K562 (cell line): ENCODE measurements around the gene COX20. TPM values are rescaled to one million over a fixed set of nuclear protein-coding genes. Genes with fewer than 3 reads are reported as not detected.
A peak's percentile ranks its signal among the peaks of the same experiment; 100 is the strongest.

Experiments used
- ATF1 ChIP-seq, 2 experiments: fragments of 450-650 bp in 1 of 2; IDR thresholded peaks; 2 replicates each; pipeline ENCODE4 v1.6.1; 2016; ENCODE audit warnings: missing compliant biosample characterization in 1 of 2, missing genetic modification characterization in 1 of 2
- ATF4 ChIP-seq: fragments of 450-650 bp; formaldehyde crosslinking; IDR thresholded peaks from 2 replicates; pipeline ENCODE4 v1.4.0; 2022; ENCODE audit warnings: mild to moderate bottlenecking, moderate library complexity
- BACH1 ChIP-seq: fragments of 200-800 bp; sonication (Bioruptor generic); IDR thresholded peaks from 2 replicates; pipeline ENCODE4 v1.6.1; 2016; ENCODE audit warnings: missing genetic modification characterization, missing compliant biosample characterization
- HIVEP1 ChIP-seq: fragments of 250-450 bp; sonication (Bioruptor Pico); IDR thresholded peaks from 2 replicates; pipeline ENCODE4 v1.4.0; 2020; ENCODE audit warnings: mild to moderate bottlenecking
- KAT2B ChIP-seq: IDR thresholded peaks from one replicate; pipeline ENCODE4 v1.6.1; 2012; ENCODE audit warnings: low read depth, mild to moderate bottlenecking, control low read depth, inconsistent platforms, low read length, moderate library complexity
- NFRKB ChIP-seq: fragments of 450-650 bp; IDR thresholded peaks from 2 replicates; pipeline ENCODE4 v1.6.1; 2016; ENCODE audit warnings: low read depth
- NKRF ChIP-seq: fragments of 450-650 bp; IDR thresholded peaks from 2 replicates; pipeline ENCODE4 v1.6.1; 2016; ENCODE audit warnings: borderline replicate concordance
- POLR2A ChIP-seq: fragments of 450-650 bp; conservative IDR thresholded peaks from 2 replicates; pipeline ENCODE4 v1.6.1; 2016
- PTBP1 ChIP-seq: fragments of 200-400 bp; formaldehyde crosslinking; IDR thresholded peaks from 2 replicates; pipeline ENCODE4 v1.6.1; 2017; ENCODE audit warnings: low read depth, low read length
- TFAP4 ChIP-seq: sonication (generic); formaldehyde crosslinking; IDR thresholded peaks from 2 replicates; pipeline ENCODE4 v1.8.0; 2022; ENCODE audit warnings: missing genetic modification reagents, mild to moderate bottlenecking, moderate library complexity, borderline replicate concordance
- TOE1 ChIP-seq, 2 experiments: fragments of 450-650 bp in 1 of 2; sonication (generic) in 1 of 2; formaldehyde crosslinking in 1 of 2; IDR thresholded peaks; 2 replicates each; pipeline versions ENCODE4 v1.7.1 to v1.8.0; 2016 to 2022; ENCODE audit warnings: borderline replicate concordance in 2 of 2, mild to moderate bottlenecking in 2 of 2, antibody characterized with exemption in 1 of 2, inconsistent platforms in 1 of 2, low read depth in 1 of 2, missing genetic modification reagents in 1 of 2, moderate library complexity in 1 of 2
- ZBTB9 ChIP-seq: fragments of 450-650 bp; formaldehyde crosslinking; IDR thresholded peaks from 2 replicates; pipeline ENCODE4 v1.4.0; 2020; ENCODE audit warnings: mild to moderate bottlenecking, moderate library complexity
- ZFP1 ChIP-seq: fragments of 450-650 bp; formaldehyde crosslinking; IDR thresholded peaks from 2 replicates; pipeline ENCODE4 v1.4.0; 2020; ENCODE audit warnings: mild to moderate bottlenecking, mixed read lengths
- ZNF174 ChIP-seq: fragments of 250-450 bp; sonication (Bioruptor Pico); IDR thresholded peaks from 2 replicates; pipeline ENCODE4 v1.4.0; 2020; ENCODE audit warnings: mild to moderate bottlenecking
- ZNF431 ChIP-seq: sonication (generic); formaldehyde crosslinking; IDR thresholded peaks from 2 replicates; pipeline ENCODE4 v1.8.0; 2022; ENCODE audit warnings: mild to moderate bottlenecking, missing genetic modification reagents
- ZNF444 ChIP-seq: fragments of 250-450 bp; sonication (Bioruptor Pico); IDR thresholded peaks from 2 replicates; pipeline ENCODE4 v1.4.0; 2020; ENCODE audit warnings: mild to moderate bottlenecking, moderate library complexity
- polyA plus RNA-seq, 8 experiments: library from polyadenylated mRNA; depleted of rRNA in 4 of 8; stranded (reverse) in 5 of 8; unstranded in 3 of 8; fragments of >200 nt; fragmentation: Nextera tagmentation in 2 of 8; fragmentation: Illumina TruSeq in 1 of 8; extraction: Ambion mirVana in 2 of 8; extraction: Trizol in 1 of 8; gene quantifications; 2 replicates each; pipeline versions ENCODE4 v1.2.1 to v1.2.3, GENCODE V29; 2011 to 2014; ENCODE audit warnings: inconsistent platforms in 1 of 8, missing spikeins in 1 of 8
- total RNA-seq, 7 experiments: library from RNA; depleted of rRNA in 6 of 7; stranded (reverse); fragments of >200 nt in 6 of 7; fragmentation: Illumina TruSeq in 2 of 7; extraction: Trizol in 2 of 7; gene quantifications; 2 replicates each; pipeline versions ENCODE4 v1.2.1 to v1.2.3, GENCODE V29; 2011 to 2021; ENCODE audit warnings: low replicate concordance in 1 of 7
- TF ChIP-seq, protein P1 (sequence below), 2 experiments: fragments of 150-350 bp in 1 of 2; IDR thresholded peaks; 2 replicates each; pipeline ENCODE4 v1.6.1; 2012 to 2016; ENCODE audit warnings: low read depth in 2 of 2, low read length in 2 of 2, mild to moderate bottlenecking in 1 of 2, moderate library complexity in 1 of 2

COX20 gene
- total and polyA plus RNA-seq, 9 of the 15 experiments (the other 6 are each of a cell fraction or from before 2014, with no cell fraction given), result 41.5 to 192 (median 84.3) TPM

DNA sequence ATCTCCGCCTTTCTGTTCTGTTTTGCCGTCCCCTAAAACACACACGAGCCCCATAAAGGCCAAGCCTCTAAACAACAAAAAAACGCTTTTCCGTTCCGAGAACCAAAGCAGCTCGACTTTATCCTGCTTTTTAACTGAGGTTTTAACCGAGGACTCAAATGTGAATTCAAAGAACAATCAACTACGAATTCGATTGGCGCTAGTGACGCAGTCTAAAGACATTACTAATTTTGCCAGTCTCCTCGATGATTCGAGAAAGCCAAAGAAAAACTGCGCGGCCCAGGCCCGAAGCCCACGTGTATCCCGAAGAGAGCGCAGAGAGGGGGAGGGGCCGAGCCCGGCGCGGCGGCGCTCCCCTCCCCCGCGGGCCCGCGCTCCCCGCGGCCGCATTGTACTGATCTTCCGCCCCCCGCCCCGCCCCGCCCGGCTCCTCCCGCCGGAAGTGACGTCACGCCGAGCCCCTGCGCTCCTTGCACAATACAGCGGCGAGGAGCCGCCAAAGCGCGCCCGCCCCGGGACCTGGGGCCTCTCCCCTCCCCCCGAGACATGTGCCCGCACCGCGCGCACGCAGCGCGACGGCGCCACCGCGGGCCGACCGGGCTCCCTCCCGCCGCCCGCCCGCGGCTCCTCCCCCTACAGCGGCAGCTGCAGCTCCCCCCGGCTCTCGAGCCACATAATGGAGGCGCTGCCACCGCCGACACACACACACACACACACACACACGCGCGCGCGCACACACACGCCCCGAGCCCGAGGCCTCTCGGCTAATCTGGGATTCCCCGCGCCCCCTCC is 27.4 kb downstream of the COX20 start (continued):
- TF ChIP-seq PTBP1 (no peak), ZFP1 (CRISPR knock-in tag) (no peak), POLR2A (peak; percentile 50; the same call in 1 of the 2 replicates), NKRF (peak; percentile 98), TFAP4 (CRISPR knock-in tag) (peak; percentile 56; the same call in 1 of the 2 replicates), ZNF431 (CRISPR knock-in tag) (no peak; the same call in 1 of the 2 replicates), HIVEP1 (CRISPR knock-in tag) (0 out of 2 replicates have a peak, but pooled peaks have one; percentile 51), TOE1 (IDR thresholded peaks at IDR 0.05; ENCODE audit: borderline replicate concordance) (no peak), TOE1 (CRISPR knock-in tag; IDR thresholded peaks at IDR 0.05; ENCODE audit: borderline replicate concordance, low read depth) (no peak), ZBTB9 (peak; percentile 65; the same call in 1 of the 2 replicates), BACH1 (tag) (no peak), ZNF444 (CRISPR knock-in tag) (peak; percentile 84; the same call in 1 of the 2 replicates), ATF1 (CRISPR knock-in tag; IDR thresholded peaks at IDR 0.05) (0 out of 2 replicates have a peak, but pooled peaks have one; percentile 56), ATF1 (tag; IDR thresholded peaks at IDR 0.05) (peak; percentile 85), ATF4 (no peak; the same call in 1 of the 2 replicates), KAT2B (no peak), NFRKB (no peak), ZNF174 (CRISPR knock-in tag) (no peak)
- TF ChIP-seq, protein P1, sequence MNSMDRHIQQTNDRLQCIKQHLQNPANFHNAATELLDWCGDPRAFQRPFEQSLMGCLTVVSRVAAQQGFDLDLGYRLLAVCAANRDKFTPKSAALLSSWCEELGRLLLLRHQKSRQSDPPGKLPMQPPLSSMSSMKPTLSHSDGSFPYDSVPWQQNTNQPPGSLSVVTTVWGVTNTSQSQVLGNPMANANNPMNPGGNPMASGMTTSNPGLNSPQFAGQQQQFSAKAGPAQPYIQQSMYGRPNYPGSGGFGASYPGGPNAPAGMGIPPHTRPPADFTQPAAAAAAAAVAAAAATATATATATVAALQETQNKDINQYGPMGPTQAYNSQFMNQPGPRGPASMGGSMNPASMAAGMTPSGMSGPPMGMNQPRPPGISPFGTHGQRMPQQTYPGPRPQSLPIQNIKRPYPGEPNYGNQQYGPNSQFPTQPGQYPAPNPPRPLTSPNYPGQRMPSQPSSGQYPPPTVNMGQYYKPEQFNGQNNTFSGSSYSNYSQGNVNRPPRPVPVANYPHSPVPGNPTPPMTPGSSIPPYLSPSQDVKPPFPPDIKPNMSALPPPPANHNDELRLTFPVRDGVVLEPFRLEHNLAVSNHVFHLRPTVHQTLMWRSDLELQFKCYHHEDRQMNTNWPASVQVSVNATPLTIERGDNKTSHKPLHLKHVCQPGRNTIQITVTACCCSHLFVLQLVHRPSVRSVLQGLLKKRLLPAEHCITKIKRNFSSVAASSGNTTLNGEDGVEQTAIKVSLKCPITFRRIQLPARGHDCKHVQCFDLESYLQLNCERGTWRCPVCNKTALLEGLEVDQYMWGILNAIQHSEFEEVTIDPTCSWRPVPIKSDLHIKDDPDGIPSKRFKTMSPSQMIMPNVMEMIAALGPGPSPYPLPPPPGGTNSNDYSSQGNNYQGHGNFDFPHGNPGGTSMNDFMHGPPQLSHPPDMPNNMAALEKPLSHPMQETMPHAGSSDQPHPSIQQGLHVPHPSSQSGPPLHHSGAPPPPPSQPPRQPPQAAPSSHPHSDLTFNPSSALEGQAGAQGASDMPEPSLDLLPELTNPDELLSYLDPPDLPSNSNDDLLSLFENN (IDR thresholded peaks at IDR 0.05; ENCODE audit: low read depth in 2 of 2, low read length in 2 of 2), result peak in 1 of 2 experiments; percentile 45; a peak in 1 of 4 replicates
